ENCODE measurements around the gene POGK. TPM values are rescaled to one million over a fixed set of nuclear protein-coding genes. Genes with fewer than 3 reads are reported as not detected.
"Not testable (repeated sequence)": the region's sequence is repeated elsewhere in the genome, so short reads cannot be mapped to it uniquely, and the experiment has no call there.

Gene POGK
- total RNA-seq, 1 donor from 2014 or later, result 60.3 TPM

GRCh38 chr1:166875734-166876539 lies 36.7 kb downstream of the POGK start, which contains the start of gene TADA1:
Gene TADA1 (minus strand): TSS chr1:166876264. CDS start chr1:166876233, 31 bp downstream.
- H3K27ac Mint-ChIP-seq (ENCODE audit: unreplicated experiment), result peak within 1 kb of the TSS; percentile 94
- no peaks in the 10 kb centered on the region for H3K4me1 Mint-ChIP-seq (ENCODE audit: low read depth, unreplicated experiment)
- H3K27me3 Mint-ChIP-seq (ENCODE audit: unreplicated experiment), result peaks cover 2% of the 10 kb centered on the region
- TF ChIP-seq, protein P1, sequence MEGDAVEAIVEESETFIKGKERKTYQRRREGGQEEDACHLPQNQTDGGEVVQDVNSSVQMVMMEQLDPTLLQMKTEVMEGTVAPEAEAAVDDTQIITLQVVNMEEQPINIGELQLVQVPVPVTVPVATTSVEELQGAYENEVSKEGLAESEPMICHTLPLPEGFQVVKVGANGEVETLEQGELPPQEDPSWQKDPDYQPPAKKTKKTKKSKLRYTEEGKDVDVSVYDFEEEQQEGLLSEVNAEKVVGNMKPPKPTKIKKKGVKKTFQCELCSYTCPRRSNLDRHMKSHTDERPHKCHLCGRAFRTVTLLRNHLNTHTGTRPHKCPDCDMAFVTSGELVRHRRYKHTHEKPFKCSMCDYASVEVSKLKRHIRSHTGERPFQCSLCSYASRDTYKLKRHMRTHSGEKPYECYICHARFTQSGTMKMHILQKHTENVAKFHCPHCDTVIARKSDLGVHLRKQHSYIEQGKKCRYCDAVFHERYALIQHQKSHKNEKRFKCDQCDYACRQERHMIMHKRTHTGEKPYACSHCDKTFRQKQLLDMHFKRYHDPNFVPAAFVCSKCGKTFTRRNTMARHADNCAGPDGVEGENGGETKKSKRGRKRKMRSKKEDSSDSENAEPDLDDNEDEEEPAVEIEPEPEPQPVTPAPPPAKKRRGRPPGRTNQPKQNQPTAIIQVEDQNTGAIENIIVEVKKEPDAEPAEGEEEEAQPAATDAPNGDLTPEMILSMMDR (IDR thresholded peaks at IDR 0.05; ENCODE audit: partially characterized antibody, unreplicated experiment), result no peak
- H3K4me3 Mint-ChIP-seq (ENCODE audit: unreplicated experiment), result peak within 1 kb of the TSS; percentile 93
- no peaks in the 10 kb centered on the region for H3K36me3 Mint-ChIP-seq (ENCODE audit: unreplicated experiment)
- peaks cover 14% of the 10 kb centered on the region for H3K9me3 Mint-ChIP-seq (ENCODE audit: unreplicated experiment)
- peak; percentile 99 for DNase-seq

DNA sequence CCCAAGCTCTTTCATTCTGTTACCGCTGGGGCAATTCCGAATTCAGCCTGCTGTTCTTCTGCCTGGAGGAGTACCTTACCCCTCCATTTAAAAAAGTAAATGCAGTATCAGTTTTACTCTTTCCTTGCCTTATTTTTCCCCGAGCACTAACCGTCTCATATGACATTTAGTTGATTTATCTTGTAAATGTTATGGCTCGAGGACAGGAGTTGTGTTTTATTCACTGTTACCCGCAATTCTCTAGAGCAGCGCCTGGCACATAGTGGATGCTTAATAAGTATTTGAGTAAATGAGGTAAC lies 37.2 kb downstream of the POGK start:
- Mint-ChIP-seq H3K27me3 (ENCODE audit: unreplicated experiment) (peaks cover 2% of the 10 kb centered on the region), H3K27ac (ENCODE audit: unreplicated experiment) (peak overlapping the region; percentile 94), H3K4me3 (ENCODE audit: unreplicated experiment) (peak overlapping the region; percentile 90), H3K9me3 (ENCODE audit: unreplicated experiment) (peaks cover 14% of the 10 kb centered on the region), H3K36me3 (ENCODE audit: unreplicated experiment) (no peaks in the 10 kb centered on the region), H3K4me1 (ENCODE audit: low read depth, unreplicated experiment) (no peaks in the 10 kb centered on the region)
- no peak for DNase-seq
- TF ChIP-seq, protein P1 (IDR thresholded peaks at IDR 0.05; ENCODE audit: partially characterized antibody, unreplicated experiment), result no peak

GRCh38 chr1:166878173-166878917 lies 39.1 kb downstream of the POGK start:
- DNase-seq; H3K27me3 Mint-ChIP-seq (ENCODE audit: unreplicated experiment); H3K36me3 Mint-ChIP-seq (ENCODE audit: unreplicated experiment); H3K4me3 Mint-ChIP-seq (ENCODE audit: unreplicated experiment); H3K27ac Mint-ChIP-seq (ENCODE audit: unreplicated experiment); H3K4me1 Mint-ChIP-seq (ENCODE audit: low read depth, unreplicated experiment): not testable (repeated sequence)
- H3K9me3 Mint-ChIP-seq (ENCODE audit: unreplicated experiment), result peaks cover 12% of the 10 kb centered on the region

DNA sequence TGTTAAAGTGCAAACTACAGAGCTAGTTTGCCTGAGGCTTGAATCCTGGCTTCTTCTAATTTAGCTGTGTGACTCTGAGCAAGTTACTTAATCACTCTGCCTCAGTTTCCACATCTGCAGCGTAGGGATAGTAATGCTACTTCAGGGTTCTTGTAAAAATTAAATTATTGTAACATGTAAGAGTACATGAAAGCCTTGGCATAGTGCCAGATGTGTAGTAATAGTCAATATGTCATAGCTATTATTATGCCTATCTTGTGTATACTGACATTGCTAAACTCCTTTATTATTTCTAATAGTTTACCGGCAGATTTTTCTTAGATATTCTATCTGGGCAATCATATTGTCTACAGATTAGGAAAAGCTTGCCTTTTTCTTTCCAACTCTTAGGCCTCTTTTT lies 43.6 kb downstream of the POGK start:
- Mint-ChIP-seq H3K27ac (ENCODE audit: unreplicated experiment) (no peak overlapping the region), H3K27me3 (ENCODE audit: unreplicated experiment) (peaks cover 2% of the 10 kb centered on the region), H3K36me3 (ENCODE audit: unreplicated experiment) (no peaks in the 10 kb centered on the region), H3K9me3 (ENCODE audit: unreplicated experiment) (peaks cover 2% of the 10 kb centered on the region), H3K4me1 (ENCODE audit: low read depth, unreplicated experiment) (no peaks in the 10 kb centered on the region), H3K4me3 (ENCODE audit: unreplicated experiment) (no peak overlapping the region)
- no peak for DNase-seq
- TF ChIP-seq, protein P1 (IDR thresholded peaks at IDR 0.05; ENCODE audit: partially characterized antibody, unreplicated experiment), result no peak

DNA sequence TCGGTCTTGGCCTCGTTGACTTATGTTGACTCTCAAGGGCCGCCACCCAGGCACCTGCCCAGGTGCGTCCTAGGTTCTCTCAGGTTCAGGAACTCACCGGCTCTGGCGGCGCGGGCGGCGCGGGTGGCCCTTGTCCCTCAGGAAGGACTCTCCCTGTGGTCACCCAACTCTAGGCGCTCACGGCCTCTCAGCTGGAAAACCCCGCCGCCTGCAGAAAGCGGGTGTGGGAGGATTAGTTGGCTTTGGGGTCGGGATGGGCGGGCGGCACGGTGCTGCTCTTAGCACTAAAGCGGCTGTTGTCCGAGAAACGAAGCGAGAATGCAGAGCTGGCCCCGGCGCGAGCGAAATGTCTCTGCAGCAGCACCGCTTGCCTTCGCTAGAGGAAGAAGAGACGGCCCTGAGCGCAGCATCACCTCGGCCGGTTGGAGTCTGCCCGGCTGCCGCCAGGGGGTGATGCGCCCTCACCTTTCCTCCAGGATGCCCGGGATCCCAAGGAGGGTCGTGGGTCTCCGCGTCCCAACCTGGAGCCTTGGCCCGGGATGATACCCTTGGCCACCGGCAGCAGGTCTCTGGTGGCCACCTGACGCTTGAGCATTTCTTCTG lies 44.9 kb downstream of the POGK start:
- H3K36me3 Mint-ChIP-seq (ENCODE audit: unreplicated experiment), result no peaks in the 10 kb centered on the region
- peaks cover 2% of the 10 kb centered on the region for H3K27me3 Mint-ChIP-seq (ENCODE audit: unreplicated experiment)
- peak; percentile 81 for DNase-seq
- TF ChIP-seq, protein P1 (IDR thresholded peaks at IDR 0.05; ENCODE audit: partially characterized antibody, unreplicated experiment), result peak; percentile 88
- H3K4me3 Mint-ChIP-seq (ENCODE audit: unreplicated experiment), result no peak overlapping the region
- H3K4me1 Mint-ChIP-seq (ENCODE audit: low read depth, unreplicated experiment), result no peaks in the 10 kb centered on the region
- no peak overlapping the region for H3K27ac Mint-ChIP-seq (ENCODE audit: unreplicated experiment)
- no peaks in the 10 kb centered on the region for H3K9me3 Mint-ChIP-seq (ENCODE audit: unreplicated experiment)
